Mesendoderm (in vitro differentiated cells): Measurements from ENCODE around the gene CEP104.
A peak's percentile ranks its signal among the peaks of the same experiment; 100 is the strongest.

Experiments used
- DNase-seq: peaks from one replicate; pipeline ENCODE4 v3.0.0; 2013
- H2AK5ac ChIP-seq: 2 replicates; pipeline ENCODE4 v1.6.1; 2013; ENCODE audit warnings: low read length, inconsistent platforms
- H2BK120ac ChIP-seq: 2 replicates; pipeline ENCODE4 v1.6.1; 2013; ENCODE audit warnings: low read depth, mild to moderate bottlenecking, low read length, moderate library complexity, mixed read lengths
- H2BK15ac ChIP-seq: replicated peaks from 2 replicates; pipeline ENCODE4 v1.6.1; 2013; ENCODE audit warnings: low read depth, mild to moderate bottlenecking, moderate library complexity
- H2BK5ac ChIP-seq: 2 replicates; pipeline ENCODE4 v1.6.1; 2013; ENCODE audit warnings: low read length, inconsistent platforms
- H3K18ac ChIP-seq: 2 replicates; pipeline ENCODE4 v1.6.1; 2013; ENCODE audit warnings: mild to moderate bottlenecking, low read length, mixed read lengths
- H3K23ac ChIP-seq: one replicate; pipeline ENCODE4 v1.6.1; 2013; ENCODE audit warnings: low read length
- H3K27ac ChIP-seq: 2 replicates; pipeline ENCODE4 v1.5.1; 2013; ENCODE audit warnings: low read depth, mild to moderate bottlenecking, inconsistent platforms, low read length, moderate library complexity
- H3K27me3 ChIP-seq: 2 replicates; pipeline ENCODE4 v1.6.1; 2013; ENCODE audit warnings: low read length, control low read depth, mild to moderate bottlenecking, inconsistent platforms; ENCODE audit not compliant: insufficient read depth, poor library complexity
- H3K36me3 ChIP-seq: 2 replicates; pipeline ENCODE4 v1.6.1; 2013; ENCODE audit warnings: low read length, inconsistent platforms; ENCODE audit not compliant: control insufficient read depth, insufficient read depth
- H3K4ac ChIP-seq: one replicate; pipeline ENCODE4 v1.6.1; 2013; ENCODE audit warnings: low read depth, mild to moderate bottlenecking, low read length, moderate library complexity
- H3K4me1 ChIP-seq: 2 replicates; pipeline ENCODE4 v1.6.1; 2013; ENCODE audit warnings: low read depth, low read length, inconsistent platforms; ENCODE audit not compliant: control insufficient read depth
- H3K4me2 ChIP-seq: 2 replicates; pipeline ENCODE4 v1.6.1; 2013; ENCODE audit warnings: low read length
- H3K4me3 ChIP-seq: 2 replicates; pipeline ENCODE4 v1.5.1; 2013; ENCODE audit warnings: mild to moderate bottlenecking, low read length
- H3K56ac ChIP-seq: one replicate; pipeline ENCODE4 v1.6.1; 2013; ENCODE audit warnings: low read length
- H3K79me1 ChIP-seq: 2 replicates; pipeline ENCODE4 v1.6.1; 2013; ENCODE audit warnings: low read length, inconsistent platforms
- H3K79me2 ChIP-seq: 2 replicates; pipeline ENCODE4 v1.6.1; 2013; ENCODE audit warnings: mild to moderate bottlenecking, low read length; ENCODE audit not compliant: control insufficient read depth, insufficient read depth
- H3K9ac ChIP-seq: 2 replicates; pipeline ENCODE4 v1.6.1; 2013; ENCODE audit warnings: low read length, inconsistent platforms
- H4K5ac ChIP-seq: one replicate; pipeline ENCODE4 v1.6.1; 2013; ENCODE audit warnings: low read length
- H4K8ac ChIP-seq: one replicate; pipeline ENCODE4 v1.6.1; 2013; ENCODE audit warnings: low read depth, mild to moderate bottlenecking, control low read depth, low read length, moderate library complexity
- WGBS: extraction: QIAGEN DNeasy Blood & Tissue Kit; methylation state at CpG from one replicate; pipeline ENCODE4 v1.1.7; 2013; ENCODE audit warnings: low lambda C conversion rate, missing lambda C conversion rate; ENCODE audit not compliant: insufficient coverage; ENCODE audit errors: extremely low coverage; 5-methylcytosine and 5-hydroxymethylcytosine counted together

Gene CEP104

DNA sequence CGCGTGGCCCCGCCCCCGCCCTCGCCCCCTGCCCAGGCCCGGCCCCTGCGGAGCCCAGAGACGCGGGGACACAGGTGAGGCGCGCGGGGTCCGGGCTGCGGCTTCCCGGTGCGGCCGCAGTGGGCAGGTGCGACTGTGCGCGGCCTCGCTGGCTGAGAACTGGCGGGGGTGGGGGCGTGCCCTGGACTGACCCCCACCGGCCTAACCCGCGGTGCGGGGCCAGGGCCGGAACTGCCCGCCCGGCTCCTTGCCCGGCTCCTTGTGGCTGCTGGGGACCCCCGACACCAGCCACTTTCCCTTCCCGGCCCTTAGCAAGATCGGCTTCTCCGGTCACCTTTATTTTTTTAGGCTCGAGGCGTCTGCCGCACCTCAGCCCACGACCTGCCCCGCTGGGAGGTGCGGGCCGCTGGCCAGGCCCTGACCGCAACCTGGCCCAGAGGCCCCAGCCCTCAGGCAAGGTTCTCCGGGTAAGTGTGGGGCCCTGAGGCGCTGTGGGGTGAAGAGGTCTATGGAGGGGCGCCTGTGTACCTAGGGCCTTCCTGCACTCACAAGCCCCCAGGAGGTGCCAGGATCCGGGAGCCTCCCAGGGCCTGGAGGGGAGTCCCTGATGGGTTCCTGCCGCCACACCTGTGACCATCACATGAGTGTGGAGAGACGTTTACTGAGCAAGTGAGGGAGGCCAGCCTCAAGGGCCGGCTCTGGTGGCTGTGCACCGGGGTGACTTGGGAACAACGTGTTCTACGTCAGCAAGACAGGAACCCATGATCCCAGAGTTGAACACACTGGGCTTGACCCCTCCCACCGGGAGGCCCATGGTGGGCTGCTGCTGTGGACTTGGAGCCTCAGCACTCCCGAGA lies 84.1 kb downstream of the CEP104 start, which contains the start of gene SMIM1:
SMIM1 (plus strand) TSS at position 35 of the 857 bp plus-strand sequence. CDS start 2,625 bp downstream, outside the sequence.
- Histone ChIP-seq H3K79me1 (no peaks in the 10 kb centered on the region), H2BK5ac (no peak within 1 kb of the TSS), H3K79me2 (no peaks in the 10 kb centered on the region), H2BK15ac (no peak within 1 kb of the TSS), H3K27me3 (no peaks in the 10 kb centered on the region), H3K4me1 (no peaks in the 10 kb centered on the region), H3K4me2 (peak within 1 kb of the TSS; percentile 61), H3K9ac (peak within 1 kb of the TSS; percentile 60), H3K4ac (peak within 1 kb of the TSS; percentile 83), H3K36me3 (no peaks in the 10 kb centered on the region), H4K5ac (no peak within 1 kb of the TSS), H3K56ac (peak within 1 kb of the TSS; percentile 82), H4K8ac (no peak within 1 kb of the TSS), H3K27ac (no peak within 1 kb of the TSS), H2BK120ac (no peak within 1 kb of the TSS), H3K4me3 (peak within 1 kb of the TSS; percentile 32), H2AK5ac (no peak within 1 kb of the TSS), H3K18ac (peak within 1 kb of the TSS; percentile 35), H3K23ac (no peak within 1 kb of the TSS)
- no CpG with 5 or more reads among the region's 55 CpGs for WGBS
- DNase-seq: no peak

DNA sequence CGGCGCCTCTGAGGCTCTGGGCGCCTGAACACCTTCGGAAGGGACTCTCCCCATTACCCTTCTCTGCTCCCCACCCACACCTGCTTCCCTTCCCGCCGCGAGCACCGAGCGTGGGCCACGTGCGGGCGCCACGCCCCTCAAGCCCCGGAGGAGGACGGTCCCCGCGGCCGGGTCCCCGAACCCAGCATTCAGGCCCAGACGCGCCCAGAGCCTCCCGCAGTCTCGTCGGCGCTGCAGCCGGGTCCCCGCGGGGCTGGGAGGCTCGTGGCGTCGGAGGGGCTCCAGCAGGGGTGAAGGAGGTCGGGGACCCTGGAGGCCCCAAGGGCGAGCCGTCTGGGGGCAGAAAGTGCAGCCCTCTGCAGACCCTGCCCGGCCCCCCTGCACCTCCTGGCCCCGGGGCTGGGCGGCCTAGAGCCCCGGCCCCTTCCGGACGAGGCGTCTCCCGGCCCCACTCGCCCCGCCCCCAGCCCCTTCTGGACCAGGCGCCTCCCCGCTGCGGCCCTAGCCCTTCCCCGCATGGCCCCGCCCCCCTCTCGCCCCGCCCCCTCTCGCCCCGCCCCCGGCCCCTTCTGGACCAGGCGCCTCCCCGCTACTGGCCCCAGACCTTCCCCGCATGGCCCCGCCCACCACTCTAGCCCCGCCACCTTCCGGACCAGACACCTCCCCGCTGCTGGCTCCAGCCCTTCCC lies 84.8 kb downstream of the CEP104 start:
- peak overlapping the region; percentile 35 for H3K18ac ChIP-seq
- DNase-seq: peak; percentile 94

DNA sequence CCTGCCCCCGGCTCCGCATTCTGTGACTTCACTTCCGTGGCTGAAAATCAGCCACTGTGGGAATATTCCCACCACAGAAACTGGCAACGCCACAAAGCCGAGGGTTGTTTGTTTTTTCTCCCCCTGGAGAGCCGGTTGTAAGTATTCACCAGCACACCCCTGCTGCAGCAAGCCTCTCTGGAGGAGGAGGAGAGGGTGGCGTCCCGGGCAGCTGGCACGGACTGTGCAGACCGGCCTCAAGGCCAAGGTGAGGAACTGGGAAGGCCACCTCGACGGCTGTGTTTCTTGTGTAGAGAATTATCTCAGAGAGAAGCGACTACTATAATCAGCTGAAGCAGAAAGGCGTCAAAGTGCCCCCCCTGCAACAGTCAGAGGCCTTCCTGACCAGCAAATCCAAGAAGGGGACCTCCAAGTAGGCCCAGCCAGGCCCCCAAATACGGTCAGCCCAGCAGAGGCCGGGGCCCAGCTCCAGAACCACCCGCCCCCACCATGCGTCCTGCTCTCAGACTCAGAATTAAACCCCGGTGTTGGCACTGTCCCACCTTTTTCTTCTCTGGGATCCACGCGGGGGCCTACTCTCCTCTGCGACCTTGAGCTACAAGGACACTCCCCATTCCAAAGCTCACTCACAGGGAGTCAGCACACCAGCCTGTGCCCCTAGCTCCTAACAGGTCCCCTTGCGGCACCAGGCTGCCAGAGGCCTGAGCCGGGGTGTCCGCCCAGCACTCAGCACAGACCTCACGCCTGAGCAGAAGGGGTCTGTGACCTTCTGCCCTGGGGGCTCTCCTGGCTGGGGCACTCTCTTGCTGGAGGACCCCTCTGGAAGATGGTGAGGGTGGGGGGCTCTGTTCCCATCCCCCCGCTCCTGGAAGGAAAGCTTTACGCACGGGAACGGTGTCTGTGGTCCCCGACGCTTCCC lies 85.6 kb downstream of the CEP104 start:
- no peak overlapping the region for H3K4ac ChIP-seq
- no peak overlapping the region for H2BK120ac ChIP-seq
- no peak overlapping the region for H2BK15ac ChIP-seq
- DNase-seq: peak; percentile 32
- H3K4me1 ChIP-seq: no peaks in the 10 kb centered on the region
- H3K4me3 ChIP-seq: no peak overlapping the region
- H4K8ac ChIP-seq: no peak overlapping the region
- H3K18ac ChIP-seq: no peak overlapping the region
- peak overlapping the region; percentile 11 for H3K4me2 ChIP-seq
- no peak overlapping the region for H4K5ac ChIP-seq
- H3K27ac ChIP-seq: no peak overlapping the region
- H2AK5ac ChIP-seq: no peak overlapping the region
- H3K79me2 ChIP-seq: no peaks in the 10 kb centered on the region
- H3K79me1 ChIP-seq: no peaks in the 10 kb centered on the region
- H3K27me3 ChIP-seq: no peaks in the 10 kb centered on the region
- H3K9ac ChIP-seq: peak overlapping the region; percentile 42
- H3K36me3 ChIP-seq: no peaks in the 10 kb centered on the region
- no CpG with 5 or more reads among the region's 32 CpGs for WGBS
- H3K23ac ChIP-seq: no peak overlapping the region
- H3K56ac ChIP-seq: peak overlapping the region; percentile 69
- H2BK5ac ChIP-seq: no peak overlapping the region

More for the DNA sequence above, 84.8 kb downstream of the CEP104 start:
- Histone ChIP-seq H3K9ac (peak overlapping the region; percentile 42), H4K5ac (no peak overlapping the region), H2BK15ac (no peak overlapping the region), H3K79me2 (no peaks in the 10 kb centered on the region), H3K56ac (peak overlapping the region; percentile 69), H3K4me2 (peak overlapping the region; percentile 11), H3K4me1 (no peaks in the 10 kb centered on the region), H2AK5ac (no peak overlapping the region), H3K27ac (no peak overlapping the region), H3K36me3 (no peaks in the 10 kb centered on the region), H2BK120ac (no peak overlapping the region), H3K79me1 (no peaks in the 10 kb centered on the region), H3K4me3 (peak overlapping the region; percentile 32), H3K23ac (no peak overlapping the region), H3K4ac (peak overlapping the region; percentile 83), H2BK5ac (no peak overlapping the region), H3K27me3 (no peaks in the 10 kb centered on the region), H4K8ac (no peak overlapping the region)
- no CpG with 5 or more reads among the region's 61 CpGs for WGBS

DNA sequence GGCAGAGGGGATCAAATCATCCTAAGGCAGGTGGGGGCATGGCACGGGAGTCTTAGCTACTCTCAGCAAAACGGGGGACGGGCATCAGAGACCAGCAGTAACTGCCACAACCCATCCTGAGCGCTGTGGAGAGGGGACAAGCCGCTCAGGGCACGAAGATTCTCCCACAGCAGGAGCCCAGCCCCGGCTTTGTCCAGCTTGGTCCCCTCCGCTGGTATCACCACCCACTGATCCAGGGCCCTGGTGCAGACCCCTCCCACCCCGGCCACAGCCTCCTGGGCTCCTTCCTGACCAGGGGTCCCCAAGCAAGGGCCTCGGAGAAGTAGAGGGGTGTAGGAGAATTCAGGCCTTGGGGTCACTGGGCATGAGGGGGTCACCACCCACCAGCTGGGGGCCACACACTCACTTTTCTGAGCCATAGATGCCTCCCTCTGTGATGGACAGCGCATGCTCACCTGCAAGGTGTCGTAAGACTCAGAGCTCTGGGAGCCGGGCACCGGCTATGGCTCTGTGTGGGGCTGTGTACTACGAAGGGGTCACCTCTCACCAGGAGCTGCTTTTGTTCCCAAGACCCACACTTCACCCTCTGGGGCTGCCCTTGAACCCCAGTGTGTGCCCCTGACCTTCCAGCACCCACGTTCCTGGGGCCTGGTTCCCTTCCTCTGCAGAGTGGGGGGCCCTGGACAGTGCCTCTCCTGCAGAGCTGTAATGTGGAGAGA lies 86.8 kb downstream of the CEP104 start:
- no peak overlapping the region for H3K4ac ChIP-seq
- no peak for DNase-seq
- no peak overlapping the region for H2BK120ac ChIP-seq
- no peaks in the 10 kb centered on the region for H3K27me3 ChIP-seq
- no peak overlapping the region for H4K5ac ChIP-seq
- no peak overlapping the region for H2BK5ac ChIP-seq
- no peak overlapping the region for H2AK5ac ChIP-seq
- H3K4me2 ChIP-seq: no peak overlapping the region
- H3K23ac ChIP-seq: no peak overlapping the region
- no peak overlapping the region for H4K8ac ChIP-seq
- no peak overlapping the region for H3K56ac ChIP-seq
- H3K79me2 ChIP-seq: no peaks in the 10 kb centered on the region
- H3K36me3 ChIP-seq: no peaks in the 10 kb centered on the region
- no CpG with 5 or more reads among the region's 16 CpGs for WGBS
- no peak overlapping the region for H3K18ac ChIP-seq
- no peak overlapping the region for H3K4me3 ChIP-seq
- no peak overlapping the region for H3K27ac ChIP-seq
- no peak overlapping the region for H3K9ac ChIP-seq
- H3K79me1 ChIP-seq: no peaks in the 10 kb centered on the region
- H3K4me1 ChIP-seq: no peaks in the 10 kb centered on the region
- no peak overlapping the region for H2BK15ac ChIP-seq

DNA sequence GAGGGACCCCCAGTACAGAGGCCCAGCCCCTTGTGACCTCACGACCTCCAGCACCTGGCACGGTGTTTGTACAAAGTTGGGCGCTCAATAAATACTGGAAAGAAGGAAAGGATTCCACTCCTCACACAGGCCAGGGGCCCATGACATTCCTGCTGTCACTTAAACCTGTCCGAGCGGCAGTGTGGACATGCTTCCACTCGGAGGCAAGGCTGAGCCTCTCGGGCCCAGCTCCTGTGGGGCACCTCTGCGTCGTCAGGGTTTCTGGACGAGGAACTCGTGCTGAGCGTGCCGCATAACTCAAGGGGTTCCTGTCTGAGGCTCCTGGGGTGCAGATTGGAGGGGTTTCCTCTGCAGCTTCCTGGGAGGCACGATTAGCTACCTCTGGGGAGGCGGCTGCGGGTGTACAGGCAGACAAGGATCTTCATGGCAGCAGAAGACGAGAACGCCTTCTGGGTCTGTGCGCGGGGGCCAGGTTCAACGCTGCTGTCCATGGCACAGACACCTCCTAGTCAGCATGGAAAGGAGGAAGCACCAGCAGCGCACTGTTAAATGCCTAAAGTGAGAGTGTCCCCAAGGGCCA lies 88.1 kb downstream of the CEP104 start:
- H3K56ac ChIP-seq: no peak overlapping the region
- H3K4me3 ChIP-seq: no peak overlapping the region
- H3K18ac ChIP-seq: no peak overlapping the region
- no peaks in the 10 kb centered on the region for H3K79me1 ChIP-seq
- H3K4me2 ChIP-seq: no peak overlapping the region
- no peak overlapping the region for H3K4ac ChIP-seq
- DNase-seq: no peak
- H3K4me1 ChIP-seq: no peaks in the 10 kb centered on the region
- no peak overlapping the region for H3K9ac ChIP-seq
- no peak overlapping the region for H3K27ac ChIP-seq
- H2BK5ac ChIP-seq: no peak overlapping the region
- H3K23ac ChIP-seq: no peak overlapping the region
- no peak overlapping the region for H2BK15ac ChIP-seq
- H4K8ac ChIP-seq: no peak overlapping the region
- no peak overlapping the region for H4K5ac ChIP-seq
- no peaks in the 10 kb centered on the region for H3K27me3 ChIP-seq
- no peaks in the 10 kb centered on the region for H3K36me3 ChIP-seq
- no peaks in the 10 kb centered on the region for H3K79me2 ChIP-seq
- no CpG with 5 or more reads among the region's 22 CpGs for WGBS
- H2AK5ac ChIP-seq: no peak overlapping the region
- no peak overlapping the region for H2BK120ac ChIP-seq
